K562 (cell line): ENCODE data around the gene RHEX. TPM values are rescaled to one million over a fixed set of nuclear protein-coding genes. Genes with fewer than 3 reads are reported as not detected.
A peak's percentile ranks its signal among the peaks of the same experiment; 100 is the strongest.

ENCODE experiments used
- FOXK2 ChIP-seq, 2 experiments: fragments of 450-650 bp; IDR thresholded peaks in 1 of 2; conservative IDR thresholded peaks in 1 of 2; 2 replicates each; pipeline ENCODE4 v1.6.1; 2016; ENCODE audit warnings: low read depth in 2 of 2, mild to moderate bottlenecking in 1 of 2
- NCOA2 ChIP-seq, 2 experiments: fragments of 450-650 bp; IDR thresholded peaks; 2 replicates each; pipeline ENCODE4 v1.6.1; 2018; ENCODE audit warnings: mild to moderate bottlenecking in 2 of 2, moderate library complexity in 1 of 2; ENCODE audit not compliant: partially characterized antibody in 2 of 2
- REST ChIP-seq, 2 experiments: fragments of 450-650 bp; formaldehyde crosslinking in 1 of 2; IDR thresholded peaks; 2 replicates each; pipeline versions ENCODE4 v1.4.0 to v1.6.1; 2014 to 2020; ENCODE audit warnings: mild to moderate bottlenecking in 2 of 2, borderline replicate concordance in 1 of 2, low read depth in 1 of 2
- RFX7 ChIP-seq: fragments of 250-450 bp; sonication (Bioruptor Pico); IDR thresholded peaks from 2 replicates; pipeline ENCODE4 v1.5.1; 2021; ENCODE audit warnings: mild to moderate bottlenecking
- TEAD4 ChIP-seq, 2 experiments: sonication (generic) in 1 of 2; formaldehyde crosslinking in 1 of 2; IDR thresholded peaks; 2 replicates each; pipeline versions ENCODE4 v1.6.1 to v1.8.0; 2012 to 2022; ENCODE audit warnings: borderline replicate concordance in 1 of 2, inconsistent platforms in 1 of 2, low read length in 1 of 2, mild to moderate bottlenecking in 1 of 2, missing genetic modification reagents in 1 of 2
- TSC22D4 ChIP-seq: fragments of 450-650 bp; IDR thresholded peaks from 2 replicates; pipeline ENCODE4 v1.6.1; 2016; ENCODE audit warnings: missing genetic modification characterization, missing biosample characterization, control low read depth
- YBX1 ChIP-seq: fragments of 450-650 bp; IDR thresholded peaks from 2 replicates; pipeline ENCODE4 v1.7.1; 2016; ENCODE audit warnings: mild to moderate bottlenecking
- ZNF239 ChIP-seq: fragments of 250-450 bp; sonication (Bioruptor Pico); IDR thresholded peaks from 2 replicates; pipeline ENCODE4 v1.4.0; 2020; ENCODE audit warnings: mild to moderate bottlenecking
- ZSCAN29 ChIP-seq: fragments of 450-650 bp; IDR thresholded peaks from 2 replicates; pipeline ENCODE4 v1.6.1; 2017
- polyA plus RNA-seq, 8 experiments: library from polyadenylated mRNA; depleted of rRNA in 4 of 8; stranded (reverse) in 5 of 8; unstranded in 3 of 8; fragments of >200 nt; fragmentation: Nextera tagmentation in 2 of 8; fragmentation: Illumina TruSeq in 1 of 8; extraction: Ambion mirVana in 2 of 8; extraction: Trizol in 1 of 8; gene quantifications; 2 replicates each; pipeline versions ENCODE4 v1.2.1 to v1.2.3, GENCODE V29; 2011 to 2014; ENCODE audit warnings: inconsistent platforms in 1 of 8, missing spikeins in 1 of 8
- total RNA-seq, 7 experiments: library from RNA; depleted of rRNA in 6 of 7; stranded (reverse); fragments of >200 nt in 6 of 7; fragmentation: Illumina TruSeq in 2 of 7; extraction: Trizol in 2 of 7; gene quantifications; 2 replicates each; pipeline versions ENCODE4 v1.2.1 to v1.2.3, GENCODE V29; 2011 to 2021; ENCODE audit warnings: low replicate concordance in 1 of 7
- TF ChIP-seq, protein P1 (sequence below): fragments of 200-800 bp; sonication (Bioruptor generic); IDR thresholded peaks from 2 replicates; pipeline ENCODE4 v1.6.1; 2016; ENCODE audit warnings: missing genetic modification characterization, missing compliant biosample characterization

RHEX gene
- total and polyA plus RNA-seq, 9 of the 15 experiments (the other 6 are each of a cell fraction or from before 2014, with no cell fraction given), result not detected

- TF ChIP-seq REST (IDR thresholded peaks at IDR 0.05; ENCODE audit: borderline replicate concordance), result peak; percentile 92
- TF ChIP-seq REST (CRISPR knock-in tag; IDR thresholded peaks at IDR 0.05; ENCODE audit: low read depth), result no peak
- TF ChIP-seq ZNF239 (CRISPR knock-in tag), result no peak
- TF ChIP-seq TEAD4 (IDR thresholded peaks at IDR 0.05; ENCODE audit: low read length), result 0 out of 2 replicates have a peak, but pooled peaks have one; percentile 16
- TF ChIP-seq TEAD4 (CRISPR knock-in tag; IDR thresholded peaks at IDR 0.05; ENCODE audit: borderline replicate concordance), result no peak
- 0 out of 4 replicates have a peak, but pooled peaks of 1 of the 2 experiments have one; percentile 7 for TF ChIP-seq FOXK2 (conservative IDR thresholded peaks at IDR 0.05 in 1 of 2, IDR thresholded peaks at IDR 0.05 in 1 of 2; ENCODE audit: low read depth in 2 of 2)
- TF ChIP-seq RFX7, result no peak
- TF ChIP-seq NCOA2 (IDR thresholded peaks at IDR 0.05; ENCODE audit: partially characterized antibody in 2 of 2), result no peak
- no peak for TF ChIP-seq TSC22D4
- TF ChIP-seq YBX1, result no peak
- TF ChIP-seq ZSCAN29, result no peak
- TF ChIP-seq, protein P1, sequence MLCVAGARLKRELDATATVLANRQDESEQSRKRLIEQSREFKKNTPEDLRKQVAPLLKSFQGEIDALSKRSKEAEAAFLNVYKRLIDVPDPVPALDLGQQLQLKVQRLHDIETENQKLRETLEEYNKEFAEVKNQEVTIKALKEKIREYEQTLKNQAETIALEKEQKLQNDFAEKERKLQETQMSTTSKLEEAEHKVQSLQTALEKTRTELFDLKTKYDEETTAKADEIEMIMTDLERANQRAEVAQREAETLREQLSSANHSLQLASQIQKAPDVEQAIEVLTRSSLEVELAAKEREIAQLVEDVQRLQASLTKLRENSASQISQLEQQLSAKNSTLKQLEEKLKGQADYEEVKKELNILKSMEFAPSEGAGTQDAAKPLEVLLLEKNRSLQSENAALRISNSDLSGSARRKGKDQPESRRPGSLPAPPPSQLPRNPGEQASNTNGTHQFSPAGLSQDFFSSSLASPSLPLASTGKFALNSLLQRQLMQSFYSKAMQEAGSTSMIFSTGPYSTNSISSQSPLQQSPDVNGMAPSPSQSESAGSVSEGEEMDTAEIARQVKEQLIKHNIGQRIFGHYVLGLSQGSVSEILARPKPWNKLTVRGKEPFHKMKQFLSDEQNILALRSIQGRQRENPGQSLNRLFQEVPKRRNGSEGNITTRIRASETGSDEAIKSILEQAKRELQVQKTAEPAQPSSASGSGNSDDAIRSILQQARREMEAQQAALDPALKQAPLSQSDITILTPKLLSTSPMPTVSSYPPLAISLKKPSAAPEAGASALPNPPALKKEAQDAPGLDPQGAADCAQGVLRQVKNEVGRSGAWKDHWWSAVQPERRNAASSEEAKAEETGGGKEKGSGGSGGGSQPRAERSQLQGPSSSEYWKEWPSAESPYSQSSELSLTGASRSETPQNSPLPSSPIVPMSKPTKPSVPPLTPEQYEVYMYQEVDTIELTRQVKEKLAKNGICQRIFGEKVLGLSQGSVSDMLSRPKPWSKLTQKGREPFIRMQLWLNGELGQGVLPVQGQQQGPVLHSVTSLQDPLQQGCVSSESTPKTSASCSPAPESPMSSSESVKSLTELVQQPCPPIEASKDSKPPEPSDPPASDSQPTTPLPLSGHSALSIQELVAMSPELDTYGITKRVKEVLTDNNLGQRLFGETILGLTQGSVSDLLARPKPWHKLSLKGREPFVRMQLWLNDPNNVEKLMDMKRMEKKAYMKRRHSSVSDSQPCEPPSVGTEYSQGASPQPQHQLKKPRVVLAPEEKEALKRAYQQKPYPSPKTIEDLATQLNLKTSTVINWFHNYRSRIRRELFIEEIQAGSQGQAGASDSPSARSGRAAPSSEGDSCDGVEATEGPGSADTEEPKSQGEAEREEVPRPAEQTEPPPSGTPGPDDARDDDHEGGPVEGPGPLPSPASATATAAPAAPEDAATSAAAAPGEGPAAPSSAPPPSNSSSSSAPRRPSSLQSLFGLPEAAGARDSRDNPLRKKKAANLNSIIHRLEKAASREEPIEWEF (CRISPR knock-in tag), result no peak
These were observed 53.6 kb downstream of the RHEX start (continued) for GRCh38 chr1:206106328-206107167.
